Upper lobe of left lung (tissue), 6 donors: ENCODE results near the gene PDE7B. TPM values are rescaled to one million over a fixed set of nuclear protein-coding genes. Genes with fewer than 3 reads are reported as not detected.

ENCODE experiments used
- ATAC-seq, 2 donors: fragments of 200-7000 bp; cut with Tn5 transposase; one replicate each; pipeline ENCODE4 v1.9.1; 2022; ENCODE audit warnings: mild to moderate bottlenecking in 2 of 2, moderate library complexity in 2 of 2; ENCODE audit not compliant: low FRiP score in 2 of 2
- DNase-seq, 2 donors: peaks; one replicate each; pipeline ENCODE4 v3.0.0-alpha.2; 2019 to 2020
- H3K27ac ChIP-seq, 4 donors: fragments of 200-600 bp; sonication (generic); one replicate each; pipeline ENCODE4 v1.5.1; 2016 to 2019
- H3K27me3 ChIP-seq, 4 donors: fragments of 200-600 bp; sonication (generic); one replicate each; pipeline ENCODE4 v1.5.1; 2017 to 2019
- H3K36me3 ChIP-seq, 4 donors: fragments of 200-600 bp; sonication (generic); one replicate each; pipeline ENCODE4 v1.5.1; 2016 to 2019
- H3K4me1 ChIP-seq, 4 donors: fragments of 200-600 bp; sonication (generic); one replicate each; pipeline ENCODE4 v1.5.1; 2018 to 2019
- H3K4me3 ChIP-seq, 4 donors: fragments of 200-600 bp; sonication (generic); one replicate each; pipeline ENCODE4 v1.5.1; 2017 to 2019; ENCODE audit warnings: mild to moderate bottlenecking in 2 of 4, moderate library complexity in 1 of 4
- H3K9me3 ChIP-seq, 4 donors: fragments of 200-600 bp; sonication (generic); one replicate each; pipeline ENCODE4 v1.5.1; 2018 to 2019
- EP300 ChIP-seq, 4 donors: sonication (generic); formaldehyde crosslinking; IDR thresholded peaks; one replicate each; pipeline ENCODE4 v1.5.1; 2017; ENCODE audit warnings: antibody characterized with exemption in 4 of 4, control low read depth in 2 of 4
- POLR2A ChIP-seq, 4 donors: fragments of 450-650 bp; IDR thresholded peaks; one replicate each; pipeline ENCODE4 v1.5.1; 2016 to 2017; ENCODE audit warnings: antibody characterized with exemption in 4 of 4, mild to moderate bottlenecking in 2 of 4
- POLR2AphosphoS5 ChIP-seq, 2 donors: sonication (generic); formaldehyde crosslinking; IDR thresholded peaks; one replicate each; pipeline ENCODE4 v1.5.1; 2017; ENCODE audit warnings: antibody characterized with exemption in 2 of 2
- WGBS, 2 donors: methylation state at CpG; one replicate each; pipeline ENCODE4 v1.1.5; 2017 to 2018; 5-methylcytosine and 5-hydroxymethylcytosine counted together
- total RNA-seq, 6 donors: library from RNA; depleted of rRNA in 4 of 6; stranded (reverse); fragments of >200 nt in 4 of 6; gene quantifications; one replicate each; pipeline versions ENCODE4 v1.1.0 to v1.2.1, GENCODE V29; 2016 to 2021
- TF ChIP-seq, protein P1 (sequence below), 6 experiments: fragments of 450-650 bp in 4 of 6; fragments of 200-600 bp in 2 of 6; sonication (generic) in 2 of 6; IDR thresholded peaks; one replicate each; pipeline ENCODE4 v1.5.1; 2016 to 2019; ENCODE audit warnings: antibody characterized with exemption in 6 of 6
- donor health status: DM: no; HTN: no; CAD: no; lungs with moderate emphysema.
- donor health status: DM: no; HTN: yes; CAD: no; lungs with severe emphysema.

Gene PDE7B
- total RNA-seq, 6 donors from 2014 or later = 1.0 to 4.4 (median 2.6) TPM

GRCh38 chr6:135990855-135991464 lies 139.5 kb downstream of the PDE7B start:
- H3K4me3 ChIP-seq = no peak overlapping the region
- no peak for DNase-seq
- H3K4me1 ChIP-seq = no peaks in the 10 kb centered on the region
- H3K36me3 ChIP-seq = no peaks in the 10 kb centered on the region
- no peaks in the 10 kb centered on the region for H3K9me3 ChIP-seq
- ATAC-seq = no peak
- H3K27me3 ChIP-seq = no peaks in the 10 kb centered on the region
- 88% methylated on average over 4 of the region's 4 CpGs for WGBS, 2 donors
- H3K27ac ChIP-seq = no peak overlapping the region
- TF ChIP-seq EP300 (IDR thresholded peaks at IDR 0.05) (no peak), POLR2A (IDR thresholded peaks at IDR 0.05) (no peak), POLR2AphosphoS5 (IDR thresholded peaks at IDR 0.05) (no peak)
- TF ChIP-seq, protein P1, sequence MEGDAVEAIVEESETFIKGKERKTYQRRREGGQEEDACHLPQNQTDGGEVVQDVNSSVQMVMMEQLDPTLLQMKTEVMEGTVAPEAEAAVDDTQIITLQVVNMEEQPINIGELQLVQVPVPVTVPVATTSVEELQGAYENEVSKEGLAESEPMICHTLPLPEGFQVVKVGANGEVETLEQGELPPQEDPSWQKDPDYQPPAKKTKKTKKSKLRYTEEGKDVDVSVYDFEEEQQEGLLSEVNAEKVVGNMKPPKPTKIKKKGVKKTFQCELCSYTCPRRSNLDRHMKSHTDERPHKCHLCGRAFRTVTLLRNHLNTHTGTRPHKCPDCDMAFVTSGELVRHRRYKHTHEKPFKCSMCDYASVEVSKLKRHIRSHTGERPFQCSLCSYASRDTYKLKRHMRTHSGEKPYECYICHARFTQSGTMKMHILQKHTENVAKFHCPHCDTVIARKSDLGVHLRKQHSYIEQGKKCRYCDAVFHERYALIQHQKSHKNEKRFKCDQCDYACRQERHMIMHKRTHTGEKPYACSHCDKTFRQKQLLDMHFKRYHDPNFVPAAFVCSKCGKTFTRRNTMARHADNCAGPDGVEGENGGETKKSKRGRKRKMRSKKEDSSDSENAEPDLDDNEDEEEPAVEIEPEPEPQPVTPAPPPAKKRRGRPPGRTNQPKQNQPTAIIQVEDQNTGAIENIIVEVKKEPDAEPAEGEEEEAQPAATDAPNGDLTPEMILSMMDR (IDR thresholded peaks at IDR 0.05) = no peak

- H3K36me3 ChIP-seq = no peaks in the 10 kb centered on the region
- TF ChIP-seq, protein P1 (IDR thresholded peaks at IDR 0.05) = no peak
- TF ChIP-seq EP300 (IDR thresholded peaks at IDR 0.05) (no peak), POLR2A (IDR thresholded peaks at IDR 0.05) (no peak), POLR2AphosphoS5 (IDR thresholded peaks at IDR 0.05) (no peak)
- no peaks in the 10 kb centered on the region for H3K27me3 ChIP-seq
- H3K9me3 ChIP-seq = no peaks in the 10 kb centered on the region
- ATAC-seq (peak in 1 of 2 donors; percentile 34), DNase-seq (no peak)
- no peak overlapping the region for H3K27ac ChIP-seq
- H3K4me1 ChIP-seq = no peaks in the 10 kb centered on the region
- H3K4me3 ChIP-seq = no peak overlapping the region
- WGBS, 2 donors = 52 to 79% methylated on average over 2 of the region's 2 CpGs
These were observed 141.2 kb downstream of the PDE7B start for GRCh38 chr6:135992739-135993138.

DNA sequence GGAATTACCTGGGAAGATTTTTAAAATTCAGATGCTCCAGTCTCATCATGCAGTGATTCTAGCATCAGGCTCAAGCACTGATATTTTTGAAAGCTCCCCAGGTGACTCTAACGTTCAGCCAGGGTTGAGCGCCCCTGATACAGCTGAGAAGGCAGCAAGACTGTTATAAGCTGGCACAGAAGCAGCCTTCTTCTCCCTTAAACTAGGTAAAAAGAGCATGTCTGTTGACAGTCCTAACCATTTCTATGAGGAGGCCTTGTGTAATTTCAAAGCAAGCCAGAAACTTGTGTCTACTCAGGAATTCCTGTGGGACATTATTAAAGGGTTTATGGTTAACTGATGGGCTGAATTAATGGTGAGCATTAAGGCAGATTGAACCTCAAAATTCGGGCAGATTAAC lies 141.9 kb downstream of the PDE7B start:
- no peak for DNase-seq
- 77 to 82% methylated on average over 3 of the region's 3 CpGs for WGBS, 2 donors
- TF ChIP-seq, protein P1 (IDR thresholded peaks at IDR 0.05) = no peak
- TF ChIP-seq POLR2A (IDR thresholded peaks at IDR 0.05) (no peak), EP300 (IDR thresholded peaks at IDR 0.05) (no peak), POLR2AphosphoS5 (IDR thresholded peaks at IDR 0.05) (no peak)
- Histone ChIP-seq H3K27me3 (no peaks in the 10 kb centered on the region), H3K36me3 (no peaks in the 10 kb centered on the region), H3K4me3 (no peak overlapping the region), H3K4me1 (no peaks in the 10 kb centered on the region), H3K27ac (no peak overlapping the region), H3K9me3 (no peaks in the 10 kb centered on the region)
- ATAC-seq = no peak

DNA sequence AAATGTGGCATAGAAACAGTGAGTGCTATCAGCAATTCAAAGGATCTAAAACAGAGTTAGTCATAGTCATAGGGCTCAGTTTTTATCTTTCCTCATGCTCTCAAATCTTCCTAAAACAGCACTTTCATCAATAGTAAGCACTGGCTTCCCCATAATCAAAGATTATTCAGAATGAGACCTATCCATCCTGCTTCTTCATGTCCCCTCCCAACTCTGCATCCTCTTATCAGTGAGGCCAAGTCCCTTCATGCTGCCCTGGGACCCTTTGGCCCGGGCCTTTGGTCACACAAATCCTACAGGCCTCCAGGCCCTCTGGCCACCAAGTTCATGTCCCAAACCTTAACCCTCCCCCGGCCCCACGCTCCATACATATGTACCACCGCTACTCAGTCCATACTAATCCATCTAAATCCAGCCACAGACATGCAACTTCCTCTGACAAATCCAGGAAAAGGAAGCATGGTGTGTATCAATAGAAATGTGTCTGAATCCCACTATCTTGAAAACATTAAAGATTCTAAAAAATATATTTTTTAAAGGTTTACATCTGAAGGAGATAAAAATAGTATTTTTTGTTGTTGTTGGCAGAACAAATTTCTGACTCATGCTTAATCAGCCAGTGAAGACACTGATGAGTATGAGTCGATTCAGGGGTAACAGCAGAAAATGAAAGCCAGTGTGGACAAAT lies 143.5 kb downstream of the PDE7B start:
- Histone ChIP-seq H3K27me3 (no peaks in the 10 kb centered on the region), H3K4me3 (no peak overlapping the region), H3K9me3 (peaks cover 0 to under 1% (median 0%) of the 10 kb centered on the region in 4 donors), H3K4me1 (no peaks in the 10 kb centered on the region), H3K36me3 (no peaks in the 10 kb centered on the region), H3K27ac (no peak overlapping the region)
- WGBS, 2 donors = 73 to 75% methylated on average over 5 of the region's 5 CpGs
- DNase-seq = no peak
- no peak for ATAC-seq
- TF ChIP-seq, protein P1 (IDR thresholded peaks at IDR 0.05) = no peak
- TF ChIP-seq POLR2AphosphoS5 (IDR thresholded peaks at IDR 0.05) = no peak
- TF ChIP-seq POLR2A (IDR thresholded peaks at IDR 0.05) = no peak
- no peak for TF ChIP-seq EP300 (IDR thresholded peaks at IDR 0.05)

DNA sequence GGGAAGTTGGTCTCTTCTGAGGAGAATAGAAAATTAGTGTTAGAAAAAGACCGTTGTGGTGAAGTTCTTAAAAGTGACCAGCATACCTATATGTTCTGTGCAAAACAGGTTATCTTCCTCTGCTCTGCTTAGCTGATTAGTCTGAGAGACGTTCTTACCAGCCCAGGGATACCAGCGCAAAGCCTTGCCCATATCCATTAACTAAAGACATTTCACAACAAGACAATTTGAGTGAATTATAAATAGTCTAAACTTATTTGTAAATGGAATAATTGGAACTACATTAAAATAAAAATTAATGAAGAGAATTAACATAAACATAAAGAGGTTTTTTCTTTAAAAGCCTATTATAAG lies 144.0 kb downstream of the PDE7B start:
- Histone ChIP-seq H3K36me3 (no peaks in the 10 kb centered on the region), H3K27me3 (no peaks in the 10 kb centered on the region), H3K4me1 (no peaks in the 10 kb centered on the region), H3K27ac (no peak overlapping the region), H3K4me3 (no peak overlapping the region), H3K9me3 (peaks cover 0 to 5% (median 0%) of the 10 kb centered on the region in 4 donors)
- DNase-seq (no peak), ATAC-seq (no peak)
- TF ChIP-seq POLR2AphosphoS5 (IDR thresholded peaks at IDR 0.05) (no peak), POLR2A (IDR thresholded peaks at IDR 0.05) (no peak), EP300 (IDR thresholded peaks at IDR 0.05) (no peak)
- TF ChIP-seq, protein P1 (IDR thresholded peaks at IDR 0.05) = no peak
- WGBS, 2 donors = 66 to 83% methylated on average over 3 of the region's 3 CpGs
